Esophagus muscularis mucosa (tissue), 4 donors: ENCODE data around the gene SH2D7. TPM values are rescaled to one million over a fixed set of nuclear protein-coding genes. Genes with fewer than 3 reads are reported as not detected.
"Not testable (repeated sequence)": the region's sequence is repeated elsewhere in the genome, so short reads cannot be mapped to it uniquely, and the experiment has no call there.

Experiments
- DNase-seq: peaks from one replicate; pipeline ENCODE4 v3.0.0-alpha.2; 2017; ENCODE audit errors: extremely low spot score
- H3K27ac ChIP-seq, 4 donors: fragments of 200-600 bp; sonication (generic); replicated peaks in 1 of 4; 1 replicate in 3 of 4; 2 replicates in 1 of 4; pipeline ENCODE4 v1.5.1; 2016 to 2019; ENCODE audit warnings: mild to moderate bottlenecking in 1 of 4
- H3K27me3 ChIP-seq, 4 donors: fragments of 200-600 bp; sonication (generic); one replicate each; pipeline versions ENCODE4 v1.5.1 to v1.6.0; 2016 to 2019
- H3K36me3 ChIP-seq, 4 donors: fragments of 200-600 bp; sonication (generic); one replicate each; pipeline ENCODE4 v1.5.1; 2016 to 2019
- H3K4me1 ChIP-seq, 4 donors: fragments of 200-600 bp; sonication (generic); one replicate each; pipeline ENCODE4 v1.5.1; 2016 to 2019
- H3K4me3 ChIP-seq, 4 donors: fragments of 200-600 bp; sonication (generic); 1 replicate in 2 of 4; 2 replicates in 2 of 4; pipeline ENCODE4 v1.5.1; 2016 to 2019; ENCODE audit warnings: mild to moderate bottlenecking in 4 of 4, moderate library complexity in 1 of 4
- H3K9me3 ChIP-seq, 4 donors: fragments of 200-600 bp; sonication (generic); 1 replicate in 3 of 4; 2 replicates in 1 of 4; pipeline ENCODE4 v1.5.1; 2016 to 2019
- EP300 ChIP-seq: sonication (generic); formaldehyde crosslinking; IDR thresholded peaks from one replicate; pipeline ENCODE4 v1.6.1; 2017; ENCODE audit warnings: antibody characterized with exemption
- POLR2A ChIP-seq: fragments of 450-650 bp; IDR thresholded peaks from one replicate; pipeline ENCODE4 v1.6.1; 2017; ENCODE audit warnings: antibody characterized with exemption, moderate library complexity, mild to moderate bottlenecking, low read depth
- POLR2AphosphoS5 ChIP-seq, 2 donors: sonication (generic); formaldehyde crosslinking; IDR thresholded peaks; one replicate each; pipeline ENCODE4 v1.6.1; 2017; ENCODE audit warnings: antibody characterized with exemption in 2 of 2
- WGBS: methylation state at CpG from one replicate; pipeline ENCODE4 v1.1.5; 2018; 5-methylcytosine and 5-hydroxymethylcytosine counted together
- intact Hi-C: fragments of 100-400 bp; cut with DNase I; formaldehyde crosslinking; loops from one replicate; pipeline ENCODE4 v1.15.1; 2023
- small RNA-seq, 3 donors: library from RNA; depleted of rRNA; stranded (forward); fragments of <200 nt; gene quantifications; one replicate each; pipeline ENCODE3, GENCODE V24; 2016
- total RNA-seq, 4 donors: library from RNA; depleted of rRNA; stranded (reverse); fragments of >200 nt; gene quantifications; one replicate each; pipeline versions ENCODE4 v1.1.0 to v1.2.1, GENCODE V29; 2016
- TF ChIP-seq, protein P1 (sequence below), 3 experiments: fragments of 200-600 bp in 2 of 3; fragments of 450-650 bp in 1 of 3; sonication (generic) in 2 of 3; IDR thresholded peaks; one replicate each; pipeline ENCODE4 v1.5.1; 2017 to 2019; ENCODE audit warnings: antibody characterized with exemption in 3 of 3, mild to moderate bottlenecking in 2 of 3, moderate library complexity in 1 of 3

The SH2D7 gene
- total RNA-seq, 4 donors from 2014 or later, result not detected

GRCh38 chr15:78149805-78150751 lies 57.7 kb downstream of the SH2D7 start:
- DNase-seq, result no peak
- H3K9me3 ChIP-seq, result no peaks in the 10 kb centered on the region
- H3K27ac ChIP-seq, result peak overlapping the region; percentile 88 to 97 (median 93)
- peaks cover 0 to 5% (median 0%) of the 10 kb centered on the region in 4 donors for H3K36me3 ChIP-seq
- H3K4me1 ChIP-seq, result peaks cover 27 to 38% (median 30%) of the 10 kb centered on the region in 4 donors
- 23% methylated on average over 11 of the region's 20 CpGs for WGBS
- H3K4me3 ChIP-seq, result peak overlapping the region; percentile 80 to 98 (median 92)
- TF ChIP-seq POLR2AphosphoS5 (IDR thresholded peaks at IDR 0.05), result no peak
- TF ChIP-seq POLR2A, result no peak
- TF ChIP-seq, protein P1, sequence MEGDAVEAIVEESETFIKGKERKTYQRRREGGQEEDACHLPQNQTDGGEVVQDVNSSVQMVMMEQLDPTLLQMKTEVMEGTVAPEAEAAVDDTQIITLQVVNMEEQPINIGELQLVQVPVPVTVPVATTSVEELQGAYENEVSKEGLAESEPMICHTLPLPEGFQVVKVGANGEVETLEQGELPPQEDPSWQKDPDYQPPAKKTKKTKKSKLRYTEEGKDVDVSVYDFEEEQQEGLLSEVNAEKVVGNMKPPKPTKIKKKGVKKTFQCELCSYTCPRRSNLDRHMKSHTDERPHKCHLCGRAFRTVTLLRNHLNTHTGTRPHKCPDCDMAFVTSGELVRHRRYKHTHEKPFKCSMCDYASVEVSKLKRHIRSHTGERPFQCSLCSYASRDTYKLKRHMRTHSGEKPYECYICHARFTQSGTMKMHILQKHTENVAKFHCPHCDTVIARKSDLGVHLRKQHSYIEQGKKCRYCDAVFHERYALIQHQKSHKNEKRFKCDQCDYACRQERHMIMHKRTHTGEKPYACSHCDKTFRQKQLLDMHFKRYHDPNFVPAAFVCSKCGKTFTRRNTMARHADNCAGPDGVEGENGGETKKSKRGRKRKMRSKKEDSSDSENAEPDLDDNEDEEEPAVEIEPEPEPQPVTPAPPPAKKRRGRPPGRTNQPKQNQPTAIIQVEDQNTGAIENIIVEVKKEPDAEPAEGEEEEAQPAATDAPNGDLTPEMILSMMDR (IDR thresholded peaks at IDR 0.05), result no peak
- no peak for TF ChIP-seq EP300
- H3K27me3 ChIP-seq, result no peaks in the 10 kb centered on the region
- intact Hi-C loops, result no loop called here

- intact Hi-C loops, DNase-seq: not testable (repeated sequence)
Observed at GRCh38 chr15:78151075-78151474, 58.7 kb downstream of the SH2D7 start.

More at GRCh38 chr15:78151075-78151474, 58.7 kb downstream of the SH2D7 start:
- Histone ChIP-seq H3K36me3 (peaks cover 0 to 12% (median 0%) of the 10 kb centered on the region in 4 donors), H3K4me1 (peaks cover 34 to 48% (median 39%) of the 10 kb centered on the region in 4 donors)
- 91% methylated on average over 8 of the region's 8 CpGs for WGBS
- not testable (repeated sequence) for H3K27ac ChIP-seq, H3K27me3 ChIP-seq, H3K9me3 ChIP-seq, H3K4me3 ChIP-seq

Small RNA genes lying within 50 kb of the gene (small RNA-seq; reads per million reads assigned to genes)
- 0 reads per million in 3 donors for gene RF00092

Other genes with a start within 250 kb of the SH2D7 start
- gene TBC1D2B, start 14.8 kb upstream of the SH2D7 start, total RNA-seq, result 10 to 100 TPM; 31.3 to 58.8 (median 32.7) TPM
- 10 to 100 TPM; 11.4 to 18.3 (median 15.9) TPM for gene CIB2, start 38.9 kb downstream of the SH2D7 start, total RNA-seq
- gene IDH3A, start 56.8 kb downstream of the SH2D7 start, total RNA-seq, result 100 to 1,000 TPM in 1 of 4 donors, 10 to 100 TPM in 3; 59.4 to 122 (median 78.1) TPM
- 1 to 10 TPM in 3 of 4 donors, under 1 TPM in 1; 0.33 to 2.5 (median 1.8) TPM for gene ACSBG1, start 142.0 kb downstream of the SH2D7 start, total RNA-seq
- 10 to 100 TPM; 11.8 to 23.5 (median 15.8) TPM for gene DNAJA4, start 172.0 kb downstream of the SH2D7 start, total RNA-seq
- 10 to 100 TPM; 34.7 to 52.7 (median 42.7) TPM for gene SKIC8, start 207.0 kb downstream of the SH2D7 start, total RNA-seq
- gene CRABP1, start 247.8 kb downstream of the SH2D7 start, total RNA-seq, result not detected